ENCODE data around the gene SLITRK2.

SLITRK2 gene

DNA sequence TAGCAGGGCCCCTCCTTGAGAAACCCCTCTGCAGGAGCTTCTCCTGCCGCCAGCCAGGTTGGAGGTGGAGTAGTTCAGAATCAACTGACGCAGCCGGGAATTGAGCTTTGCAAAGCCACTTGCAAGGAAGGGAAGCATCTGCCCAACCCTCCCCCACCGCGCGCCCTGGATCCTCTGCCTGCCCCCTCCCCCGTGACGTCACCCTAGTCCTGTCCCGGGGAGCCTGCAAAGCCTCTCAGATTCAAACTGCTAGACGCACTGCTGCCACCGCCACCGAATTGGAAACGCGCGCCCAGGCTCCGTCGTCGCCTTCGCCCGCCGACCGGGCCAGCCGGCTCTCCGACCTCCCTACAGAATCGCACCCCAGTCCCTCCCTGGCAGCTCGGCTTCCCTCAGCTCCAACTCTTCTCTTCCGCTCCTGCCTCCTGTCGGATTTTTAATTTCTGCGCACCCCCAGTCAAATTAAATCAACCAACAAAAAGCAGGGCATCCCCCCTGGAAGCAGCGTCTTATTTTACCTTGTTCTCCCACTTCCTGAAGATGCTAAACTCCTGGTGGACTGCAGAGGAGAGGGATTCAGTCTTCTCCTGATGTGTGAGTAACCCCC, 3.8 kb downstream of the SLITRK2 start:
- Histone ChIP-seq H3K4me2 (no peak overlapping the region), H3K4me3 (no peak overlapping the region)
- no peak for TF ChIP-seq Cebpa-rat (IDR thresholded peaks at IDR 0.05)

DNA sequence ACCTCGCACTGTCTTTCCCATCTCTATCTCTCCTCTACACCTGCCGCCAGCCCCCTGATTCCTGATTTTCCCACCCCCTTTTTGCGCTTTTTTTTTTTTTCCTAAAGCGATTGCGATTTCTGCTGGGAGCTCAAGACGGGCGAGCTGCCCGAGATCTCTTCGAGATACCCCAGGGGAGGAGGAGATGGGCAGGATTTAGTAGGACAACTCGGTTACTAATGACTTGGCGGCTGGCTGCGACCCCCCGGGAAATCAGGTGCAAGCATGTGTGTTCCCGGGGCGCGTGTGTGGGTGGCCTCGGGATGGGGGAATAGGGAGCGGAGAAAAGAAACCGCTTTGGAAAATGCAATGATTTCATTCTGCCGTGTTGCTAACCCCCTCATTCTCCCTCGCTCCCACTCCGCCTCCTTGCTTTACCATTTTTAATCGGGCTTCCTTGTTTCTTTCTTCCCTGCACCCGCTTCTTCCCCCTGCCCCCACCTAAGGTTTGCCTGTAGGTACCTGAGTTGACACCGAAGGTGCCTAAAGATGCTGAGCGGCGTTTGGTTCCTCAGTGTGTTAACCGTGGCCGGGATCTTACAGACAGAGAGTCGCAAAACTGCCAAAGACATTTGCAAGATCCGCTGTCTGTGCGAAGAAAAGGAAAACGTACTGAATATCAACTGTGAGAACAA, 4.4 kb downstream of the SLITRK2 start:
- no peak overlapping the region for H3K27ac ChIP-seq
- H3K9ac ChIP-seq: no peak overlapping the region
- TF ChIP-seq Cebpa-rat (IDR thresholded peaks at IDR 0.05): no peak
- H3K4me3 ChIP-seq: no peak overlapping the region
- no peak overlapping the region for H3K4me2 ChIP-seq
- H3K27me3 ChIP-seq: peaks cover 72 to 98% (median 94%) of the 10 kb centered on the region in 11 experiments
- H3K4me1 ChIP-seq: no peaks in the 10 kb centered on the region
- H3K9me3 ChIP-seq (replicated peaks in 1 of 11): peaks cover 7 to 17% (median 11%) of the 10 kb centered on the region in 11 experiments; a peak in 14 of 22 replicates
- peaks cover 0 to 10% (median 0%) of the 10 kb centered on the region in 11 experiments; a peak in 6 of 22 replicates for H4K20me1 ChIP-seq
- no peaks in the 10 kb centered on the region for H3K36me3 ChIP-seq

More for the DNA sequence above, 3.8 kb downstream of the SLITRK2 start:
- Histone ChIP-seq H3K27ac (no peak overlapping the region), H3K27me3 (peaks cover 71 to 98% (median 94%) of the 10 kb centered on the region in 11 experiments), H4K20me1 (peaks cover 0 to 10% (median 0%) of the 10 kb centered on the region in 11 experiments; a peak in 6 of 22 replicates), H3K36me3 (no peaks in the 10 kb centered on the region), H3K9ac (no peak overlapping the region), H3K9me3 (replicated peaks in 1 of 11) (peaks cover 7 to 18% (median 11%) of the 10 kb centered on the region in 11 experiments; a peak in 14 of 22 replicates), H3K4me1 (no peaks in the 10 kb centered on the region)

DNA sequence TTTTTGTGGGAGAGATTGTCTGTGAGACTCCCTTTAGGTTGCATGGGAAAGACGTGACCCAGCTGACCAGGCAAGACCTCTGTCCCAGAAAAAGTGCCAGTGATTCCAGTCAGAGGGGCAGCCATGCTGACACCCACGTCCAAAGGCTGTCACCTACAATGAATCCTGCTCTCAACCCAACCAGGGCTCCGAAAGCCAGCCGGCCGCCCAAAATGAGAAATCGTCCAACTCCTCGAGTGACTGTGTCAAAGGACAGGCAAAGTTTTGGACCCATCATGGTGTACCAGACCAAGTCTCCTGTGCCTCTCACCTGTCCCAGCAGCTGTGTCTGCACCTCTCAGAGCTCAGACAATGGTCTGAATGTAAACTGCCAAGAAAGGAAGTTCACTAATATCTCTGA, 5.5 kb downstream of the SLITRK2 start:
- Histone ChIP-seq H3K9ac (no peak overlapping the region), H3K4me3 (no peak overlapping the region), H4K20me1 (peaks cover 0 to 6% (median 0%) of the 10 kb centered on the region in 11 experiments; a peak in 6 of 22 replicates), H3K9me3 (replicated peaks in 1 of 11) (peaks cover 3 to 9% (median 7%) of the 10 kb centered on the region in 11 experiments; a peak in 14 of 22 replicates), H3K27me3 (peaks cover 77 to 100% (median 97%) of the 10 kb centered on the region in 11 experiments), H3K4me1 (no peaks in the 10 kb centered on the region), H3K4me2 (no peak overlapping the region), H3K27ac (no peak overlapping the region), H3K36me3 (no peaks in the 10 kb centered on the region)
- no peak for TF ChIP-seq Cebpa-rat (IDR thresholded peaks at IDR 0.05)

DNA sequence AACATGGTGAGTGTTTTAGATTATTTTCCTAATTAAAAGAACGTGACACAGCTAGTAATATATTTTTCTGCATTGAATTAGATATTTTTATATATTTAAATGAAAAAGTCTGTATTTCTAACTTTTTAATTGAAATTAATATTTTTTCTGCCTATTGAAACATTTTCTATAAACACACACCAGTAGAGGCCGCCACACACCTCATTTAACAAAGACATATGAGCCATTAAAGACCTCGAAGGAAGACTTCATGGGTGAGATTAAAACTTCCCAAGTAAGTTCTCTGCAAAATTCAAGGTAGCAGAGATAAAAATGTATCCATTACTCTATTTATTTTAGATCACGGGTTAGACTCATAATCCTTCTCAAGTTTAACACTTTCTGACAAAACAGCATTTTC, 8.3 kb downstream of the SLITRK2 start:
- Histone ChIP-seq H3K9me3 (replicated peaks in 1 of 11) (no peaks in the 10 kb centered on the region), H3K4me2 (no peak overlapping the region), H3K4me3 (no peak overlapping the region), H3K9ac (no peak overlapping the region), H3K27ac (no peak overlapping the region), H3K4me1 (no peaks in the 10 kb centered on the region), H4K20me1 (peaks cover 0 to 5% (median 0%) of the 10 kb centered on the region in 11 experiments; a peak in 4 of 22 replicates), H3K36me3 (no peaks in the 10 kb centered on the region), H3K27me3 (peaks cover 78 to 99% (median 97%) of the 10 kb centered on the region in 11 experiments)
- TF ChIP-seq Cebpa-rat (IDR thresholded peaks at IDR 0.05): no peak

DNA sequence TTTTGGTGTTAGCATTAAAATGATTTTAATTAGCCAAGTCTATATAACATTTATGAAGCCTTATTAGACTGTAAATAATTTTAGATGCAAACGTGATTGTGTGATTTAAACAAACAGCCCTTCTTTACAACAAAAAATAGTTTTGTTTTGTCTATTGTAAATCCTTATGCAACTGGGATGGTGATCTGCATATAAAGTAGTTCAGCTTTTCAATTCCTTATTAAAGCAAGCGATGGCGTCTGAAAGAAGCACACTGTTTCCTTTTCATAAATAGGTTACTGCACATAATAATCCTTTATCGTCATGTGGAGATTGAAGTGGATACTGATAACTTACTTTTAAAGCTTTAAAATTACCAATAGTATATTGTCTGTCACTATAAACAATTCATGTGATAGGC, 8.8 kb downstream of the SLITRK2 start:
- Histone ChIP-seq H3K27me3 (peaks cover 82 to 99% (median 97%) of the 10 kb centered on the region in 11 experiments), H3K27ac (no peak overlapping the region), H3K4me2 (no peak overlapping the region), H3K36me3 (no peaks in the 10 kb centered on the region), H3K4me3 (no peak overlapping the region), H3K9ac (no peak overlapping the region), H4K20me1 (peaks cover 0 to 5% (median 0%) of the 10 kb centered on the region in 11 experiments; a peak in 4 of 22 replicates), H3K9me3 (replicated peaks in 1 of 11) (no peaks in the 10 kb centered on the region), H3K4me1 (no peaks in the 10 kb centered on the region)
- no peak for TF ChIP-seq Cebpa-rat (IDR thresholded peaks at IDR 0.05)

DNA sequence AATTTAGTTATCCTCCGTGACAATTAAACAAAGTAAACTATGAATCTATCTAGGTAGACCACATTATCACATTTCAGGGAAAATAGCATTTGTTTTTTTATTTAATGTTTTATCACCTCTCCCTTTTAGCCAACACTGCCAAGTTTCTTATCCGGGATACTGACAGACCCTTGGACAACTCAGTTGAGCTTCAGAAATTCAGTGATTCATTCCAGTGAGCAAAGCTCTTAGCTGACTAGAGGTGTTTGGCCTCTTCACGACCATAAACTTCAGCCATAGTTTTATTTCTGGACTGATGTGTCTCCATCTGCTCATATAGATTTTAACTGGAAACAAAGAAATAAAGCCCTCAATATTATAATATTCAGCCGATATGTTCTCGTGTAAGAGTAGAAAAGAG, 15.2 kb downstream of the SLITRK2 start:
- Histone ChIP-seq H3K4me3 (no peak overlapping the region), H4K20me1 (no peaks in the 10 kb centered on the region; a peak in 1 of 22 replicates), H3K9ac (no peak overlapping the region), H3K4me1 (no peaks in the 10 kb centered on the region), H3K9me3 (replicated peaks in 1 of 11) (no peaks in the 10 kb centered on the region), H3K27ac (no peak overlapping the region), H3K27me3 (peaks cover 78 to 94% (median 89%) of the 10 kb centered on the region in 11 experiments), H3K4me2 (no peak overlapping the region), H3K36me3 (no peaks in the 10 kb centered on the region)
- TF ChIP-seq Cebpa-rat (IDR thresholded peaks at IDR 0.05): no peak

DNA sequence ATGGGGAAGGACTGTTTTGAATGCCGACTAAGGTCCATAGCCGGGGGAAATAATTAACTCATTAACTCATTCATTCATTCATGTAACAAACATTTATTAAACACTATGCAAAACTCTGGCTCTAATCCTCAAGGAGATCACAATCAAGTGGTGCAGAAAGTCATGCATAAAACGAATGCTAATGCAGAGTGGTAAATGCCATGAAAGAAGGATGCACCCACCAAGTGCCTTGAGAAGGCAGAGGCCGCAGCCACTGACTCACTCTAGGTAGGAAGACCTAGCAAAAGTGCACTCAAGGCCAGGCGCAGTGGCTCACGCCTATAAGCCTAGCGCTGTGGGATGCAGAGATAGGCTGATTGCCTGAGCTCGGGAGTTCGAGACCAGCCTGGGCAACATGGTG, 22.9 kb downstream of the SLITRK2 start:
- Histone ChIP-seq H3K36me3 (no peaks in the 10 kb centered on the region), H3K9ac (no peak overlapping the region), H3K4me1 (no peaks in the 10 kb centered on the region), H3K4me2 (no peak overlapping the region), H3K27ac (no peak overlapping the region), H3K4me3 (no peak overlapping the region), H4K20me1 (no peaks in the 10 kb centered on the region; a peak in 4 of 22 replicates), H3K27me3 (peaks cover 80 to 94% (median 91%) of the 10 kb centered on the region in 11 experiments; a peak in 21 of 22 replicates), H3K9me3 (replicated peaks in 1 of 11) (no peaks in the 10 kb centered on the region)
- no peak for TF ChIP-seq Cebpa-rat (IDR thresholded peaks at IDR 0.05)

DNA sequence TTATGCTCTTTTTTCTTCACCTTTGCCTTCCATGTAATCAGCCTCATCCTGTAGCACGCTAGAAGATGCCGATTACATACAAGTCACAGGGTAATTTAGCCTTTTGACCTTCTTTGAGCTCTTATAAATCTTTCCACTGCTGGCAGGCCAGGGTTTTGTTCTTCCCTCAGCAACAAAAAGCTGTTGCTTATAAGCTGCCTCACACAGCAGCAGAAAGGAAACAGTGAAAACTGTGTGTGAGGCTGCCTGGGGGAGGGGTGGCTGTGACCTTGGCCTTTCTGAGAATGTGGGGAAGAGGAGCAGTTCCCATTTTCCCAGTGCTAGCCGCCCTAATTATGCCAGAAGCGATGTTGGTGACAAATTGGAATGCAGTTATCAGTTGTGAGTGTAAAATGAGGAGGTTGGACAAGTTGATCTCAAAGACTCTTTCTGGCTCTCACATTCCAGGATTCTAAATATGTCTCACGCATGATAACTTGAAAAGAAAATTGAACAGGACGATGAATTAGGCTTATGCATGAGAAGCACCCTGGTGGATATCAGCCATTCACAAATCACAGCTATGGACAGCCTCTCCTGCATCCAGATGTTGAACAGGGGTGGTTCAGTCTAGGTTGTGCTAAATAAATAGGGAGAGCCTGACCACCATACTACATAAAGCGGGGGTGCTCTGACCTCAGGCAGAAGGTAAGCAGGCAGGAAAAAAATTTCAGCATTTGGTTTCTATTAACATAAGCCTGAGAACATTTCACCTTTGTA, 25.7 kb downstream of the SLITRK2 start:
- no peak overlapping the region for H3K4me3 ChIP-seq
- H3K36me3 ChIP-seq: no peaks in the 10 kb centered on the region
- peaks cover 90 to 100% (median 99%) of the 10 kb centered on the region in 11 experiments; a peak in 21 of 22 replicates for H3K27me3 ChIP-seq
- no peaks in the 10 kb centered on the region for H3K4me1 ChIP-seq
- H4K20me1 ChIP-seq: no peaks in the 10 kb centered on the region; a peak in 5 of 22 replicates
- H3K4me2 ChIP-seq: no peak overlapping the region
- no peak overlapping the region for H3K27ac ChIP-seq
- no peak overlapping the region for H3K9ac ChIP-seq
- no peaks in the 10 kb centered on the region for H3K9me3 ChIP-seq (replicated peaks in 1 of 11)
- TF ChIP-seq Cebpa-rat (IDR thresholded peaks at IDR 0.05): no peak

DNA sequence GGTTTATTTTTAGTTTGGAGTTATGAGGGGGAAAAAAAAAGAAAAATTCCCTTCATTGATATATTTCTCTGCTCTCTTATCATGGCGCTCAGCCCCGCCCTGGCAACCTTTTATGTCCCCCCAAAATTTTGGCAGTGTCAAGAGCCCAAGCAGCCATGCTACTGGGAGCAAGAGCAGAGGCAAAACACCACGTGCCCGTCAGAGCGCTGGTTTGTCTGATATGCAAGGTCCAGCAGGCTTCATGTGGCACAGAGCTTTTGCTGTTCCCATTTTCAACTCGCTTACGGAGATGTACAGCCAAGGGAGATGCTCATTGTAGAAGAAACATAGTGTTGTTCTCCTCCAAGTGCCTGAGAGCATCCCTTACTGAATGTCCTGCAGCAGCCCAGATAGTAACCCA, 27.3 kb downstream of the SLITRK2 start:
- Histone ChIP-seq H3K27me3 (peaks cover 88 to 100% (median 99%) of the 10 kb centered on the region in 11 experiments; a peak in 21 of 22 replicates), H3K4me3 (no peak overlapping the region), H4K20me1 (no peaks in the 10 kb centered on the region; a peak in 5 of 22 replicates), H3K36me3 (no peaks in the 10 kb centered on the region), H3K9ac (no peak overlapping the region), H3K4me1 (no peaks in the 10 kb centered on the region), H3K9me3 (replicated peaks in 1 of 11) (no peaks in the 10 kb centered on the region), H3K4me2 (no peak overlapping the region), H3K27ac (no peak overlapping the region)
- no peak for TF ChIP-seq Cebpa-rat (IDR thresholded peaks at IDR 0.05)
